Endothelial cell of umbilical vein (primary cell): ENCODE results near the gene ANKRD28. TPM values are rescaled to one million over a fixed set of nuclear protein-coding genes. Genes with fewer than 3 reads are reported as not detected.

Source experiments
- BruUV-seq: library from RNA; stranded (reverse); fragments of 400-500 nt; replicated peaks from 2 replicates; lab custom pipeline; 2021; lab: Mats Ljungman, UMichigan
- CTCF ChIA-PET: fragments of 300-600, 350-600 bp; sonication (Branson Sonifier 250); formaldehyde crosslinking; loops from one replicate; lab custom pipeline; 2021; ENCODE audit warnings: antibody characterized with exemption, inconsistent platforms; lab: Charles Lee
- POLR2A ChIA-PET: fragments of 300-600, 350-600 bp; sonication (Branson Sonifier 250); formaldehyde crosslinking; loops from one replicate; lab custom pipeline; 2021; ENCODE audit warnings: antibody characterized with exemption, inconsistent platforms; lab: Charles Lee
- DNase-seq: peaks from one replicate; pipeline ENCODE4 v3.0.0-alpha.2; 2011; ENCODE audit warnings: low read depth, low spot score
- FAIRE-seq: peaks from 2 replicates; lab custom pipeline; 2011; peaks lifted over from hg19 to GRCh38; lab: Jason Lieb, UNC
- H2AFZ ChIP-seq: 2 replicates; pipeline ENCODE4 v1.6.0; 2012; ENCODE audit warnings: low read depth, low read length, control low read depth, inconsistent platforms
- H3K27ac ChIP-seq: 2 replicates; pipeline ENCODE4 v1.5.1; 2011; ENCODE audit warnings: low read depth, mild to moderate bottlenecking, control low read depth, low read length, moderate library complexity; ENCODE audit not compliant: insufficient read depth
- H3K27me3 ChIP-seq, 2 experiments: 2 replicates each; pipeline versions ENCODE4 v1.6.0 to v1.6.1; 2011; ENCODE audit warnings: low read length in 2 of 2, mixed read lengths in 1 of 2; ENCODE audit not compliant: control insufficient read depth in 2 of 2, insufficient read depth in 2 of 2
- H3K36me3 ChIP-seq, 2 experiments: 2 replicates in 1 of 2; 3 replicates in 1 of 2; pipeline ENCODE4 v1.5.1; 2011; ENCODE audit warnings: low read length in 2 of 2, mild to moderate bottlenecking in 1 of 2, moderate library complexity in 1 of 2; ENCODE audit not compliant: control insufficient read depth in 2 of 2, insufficient read depth in 2 of 2; ENCODE audit errors: extremely low read depth in 1 of 2
- H3K4me1 ChIP-seq: 3 replicates; pipeline ENCODE4 v1.5.1; 2011; ENCODE audit warnings: mild to moderate bottlenecking, low read length; ENCODE audit not compliant: control insufficient read depth, insufficient read depth; ENCODE audit errors: extremely low read depth
- H3K4me2 ChIP-seq: 2 replicates; pipeline ENCODE4 v1.6.1; 2011; ENCODE audit warnings: low read length, control low read depth, mixed read lengths; ENCODE audit not compliant: insufficient read depth
- H3K4me3 ChIP-seq, 3 experiments: fragments of 200-600 bp in 1 of 3; sonication (generic), shearing (Covaris generic) in 1 of 3; replicated peaks in 1 of 3; 2 replicates each; pipeline ENCODE4 v1.5.1; 2011 to 2016; ENCODE audit warnings: control low read depth in 3 of 3, low read length in 3 of 3, mild to moderate bottlenecking in 2 of 3, inconsistent platforms in 1 of 3, low read depth in 1 of 3, moderate library complexity in 1 of 3; ENCODE audit not compliant: insufficient read depth in 1 of 3
- H3K79me2 ChIP-seq: 2 replicates; pipeline ENCODE4 v1.6.0; 2012; ENCODE audit warnings: low read length, inconsistent platforms; ENCODE audit not compliant: control insufficient read depth, insufficient read depth
- H3K9ac ChIP-seq: replicated peaks from 2 replicates; pipeline ENCODE3; 2011; ENCODE audit warnings: low read length, control low read depth; ENCODE audit not compliant: insufficient read depth; ENCODE audit errors: extremely low read depth
- H3K9me1 ChIP-seq: replicated peaks from 3 replicates; pipeline ENCODE4 v1.6.0; 2011; ENCODE audit warnings: mild to moderate bottlenecking, low read length; ENCODE audit not compliant: control insufficient read depth, insufficient read depth; ENCODE audit errors: extremely low read depth
- H3K9me3 ChIP-seq: replicated peaks from 2 replicates; pipeline ENCODE4 v1.5.1; 2012; ENCODE audit warnings: low read length, inconsistent platforms; ENCODE audit not compliant: control insufficient read depth, insufficient read depth
- H4K20me1 ChIP-seq: replicated peaks from 2 replicates; pipeline ENCODE3; 2011; ENCODE audit warnings: mild to moderate bottlenecking, low read length; ENCODE audit not compliant: control insufficient read depth, insufficient read depth; ENCODE audit errors: extremely low read depth
- CTCF ChIP-seq, 2 donors: IDR thresholded peaks; 1 replicate in 1 of 2; 2 replicates in 1 of 2; pipeline ENCODE4 v1.5.1; 2011; ENCODE audit warnings: low read length in 2 of 2, mild to moderate bottlenecking in 2 of 2, moderate library complexity in 2 of 2, control low read depth in 1 of 2, inconsistent platforms in 1 of 2, low read depth in 1 of 2; ENCODE audit not compliant: insufficient read depth in 1 of 2; ENCODE audit errors: extremely low read depth in 1 of 2
- EZH2 ChIP-seq: IDR thresholded peaks from 2 replicates; pipeline ENCODE4 v1.6.1; 2012; ENCODE audit warnings: borderline replicate concordance, low read depth, mild to moderate bottlenecking, moderate library complexity, low read length, inconsistent platforms; ENCODE audit not compliant: severe bottlenecking
- FOS ChIP-seq: IDR thresholded peaks from 2 replicates; pipeline ENCODE4 v1.6.1; 2011; ENCODE audit warnings: mild to moderate bottlenecking, low read length, moderate library complexity, borderline replicate concordance; ENCODE audit not compliant: insufficient read depth
- GATA2 ChIP-seq: IDR thresholded peaks from 2 replicates; pipeline ENCODE4 v1.7.0; 2011; ENCODE audit warnings: low read depth, mild to moderate bottlenecking, moderate library complexity, mixed read lengths, low read length; ENCODE audit not compliant: insufficient read length, insufficient read depth
- JUN ChIP-seq: IDR thresholded peaks from 2 replicates; pipeline ENCODE4 v1.6.1; 2011; ENCODE audit warnings: borderline replicate concordance, low read depth; ENCODE audit not compliant: insufficient read length, insufficient read depth
- MAX ChIP-seq: IDR thresholded peaks from 2 replicates; pipeline ENCODE4 v1.6.1; 2011; ENCODE audit not compliant: insufficient read depth, insufficient read length
- MYC ChIP-seq: IDR thresholded peaks from one replicate; pipeline ENCODE4 v1.6.1; 2011; ENCODE audit warnings: mild to moderate bottlenecking, low read depth, low read length
- POLR2A ChIP-seq: IDR thresholded peaks from 2 replicates; pipeline ENCODE4 v1.6.1; 2012; ENCODE audit warnings: low read depth, mild to moderate bottlenecking, control low read depth, low read length
- POLR2AphosphoS5 ChIP-seq: IDR thresholded peaks from 2 replicates; pipeline ENCODE4 v1.6.1; 2012; ENCODE audit warnings: low read depth, mild to moderate bottlenecking, control low read depth, low read length, moderate library complexity; ENCODE audit not compliant: insufficient read depth
- dilution Hi-C: fragments of 300-500 bp; cut with MboI; formaldehyde crosslinking; loops from one replicate; pipeline ENCODE4 v1.15.0; 2019; ENCODE audit warnings: low sequenced_read_pairs; ENCODE audit not compliant: extremely low pct_ligation_motif_present
- intact Hi-C: fragments of 100-400 bp; cut with micrococcal nuclease; formaldehyde crosslinking; loops from one replicate; pipeline ENCODE4 v1.10.0; 2022
- polyA plus RNA-seq, 4 experiments: library from polyadenylated mRNA; depleted of rRNA in 3 of 4; stranded (reverse) in 3 of 4; unstranded in 1 of 4; fragments of >200 nt; gene quantifications; 2 replicates each; pipeline versions ENCODE4 v1.2.1 to v1.2.3, GENCODE V29; 2011 to 2012; ENCODE audit warnings: missing spikeins in 1 of 4
- total RNA-seq: library from RNA; stranded (reverse); gene quantifications from 2 replicates; pipeline ENCODE4 v1.2.3, GENCODE V29; 2021

ANKRD28 gene
- total and polyA plus RNA-seq, 2 donors (not counting 3 experiments of a cell fraction or from before 2014, with no cell fraction given): 36.7 to 97.3 TPM

GRCh38 chr3:15781637-15782402 is 16.0 kb downstream of the ANKRD28 start:
- Histone ChIP-seq H4K20me1 (no peaks in the 10 kb centered on the region), H3K4me1 (peaks cover 24% of the 10 kb centered on the region), H2AFZ (no peak overlapping the region), H3K4me2 (no peak overlapping the region), H3K4me3 (no peak overlapping the region), H3K27ac (no peak overlapping the region), H3K36me3 (no peaks in the 10 kb centered on the region), H3K9me3 (no peaks in the 10 kb centered on the region), H3K9ac (no peak overlapping the region), H3K79me2 (peaks cover 96% of the 10 kb centered on the region), H3K27me3 (no peaks in the 10 kb centered on the region), H3K9me1 (no peaks in the 10 kb centered on the region)
- BruUV-seq: no TSS peak
- FAIRE-seq (no peak), DNase-seq (no peak)
- intact Hi-C loops (no loop called here), dilution Hi-C loops (no loop called here)
- no peak for TF ChIP-seq POLR2AphosphoS5
- no peak for TF ChIP-seq FOS
- TF ChIP-seq JUN: no peak
- TF ChIP-seq MYC: no peak
- no peak for TF ChIP-seq POLR2A
- TF ChIP-seq GATA2: no peak
- TF ChIP-seq MAX: no peak
- TF ChIP-seq EZH2: no peak
- no peak for TF ChIP-seq CTCF (IDR thresholded peaks at IDR 0.05; ENCODE audit: extremely low read depth in 1 of 2, insufficient read depth in 1 of 2, low read depth in 1 of 2, low read length in 2 of 2)
- ChIA-PET CTCF (interaction anchor here (0.6 to 2.6 kb wide), 4 partner anchors 13 to 134 kb away, joined by 3 to 8 read pairs (median 3); partner anchors contain the start of gene ANKRD28), POLR2A (no interaction called here)
